Adrenal gland (tissue), 5 donors: ENCODE measurements around the gene LHX1.

Experiments
- POLR2A ChIP-seq, 2 donors: fragments of 450-650 bp; IDR thresholded peaks; one replicate each; pipeline ENCODE4 v1.6.1; 2017; ENCODE audit warnings: antibody characterized with exemption in 2 of 2, mild to moderate bottlenecking in 2 of 2, moderate library complexity in 1 of 2
- TF ChIP-seq, protein P1 (sequence below), 6 experiments: fragments of 450-650 bp in 4 of 6; fragments of 200-600 bp in 2 of 6; sonication (generic) in 1 of 6; IDR thresholded peaks; 1 replicate in 5 of 6; 2 replicates in 1 of 6; pipeline versions ENCODE4 v1.5.1 to v1.8.0; 2016 to 2021; ENCODE audit warnings: antibody characterized with exemption in 6 of 6, mild to moderate bottlenecking in 2 of 6, moderate library complexity in 1 of 6
- donor health status: DM: no; HTN: no; CAD: no.

DNA sequence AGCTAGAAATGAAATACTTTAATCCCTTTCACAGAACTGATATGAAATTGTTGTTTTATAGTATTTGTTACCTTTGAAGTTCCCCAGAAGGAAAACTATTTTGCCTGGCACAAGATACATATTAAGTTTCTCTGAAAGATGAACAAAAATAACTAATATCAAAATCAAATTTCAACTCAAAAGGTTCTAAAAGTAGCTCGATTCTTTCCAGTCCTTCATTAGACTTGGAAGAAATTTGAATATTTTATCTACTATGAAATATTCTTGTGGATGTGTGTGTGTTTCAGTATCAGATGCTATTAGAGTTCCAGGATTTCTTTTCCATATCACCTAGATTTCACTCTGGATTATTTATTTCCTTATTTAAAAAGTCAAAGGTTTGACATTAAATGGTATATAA, 7.9 kb downstream of the LHX1 start:
- TF ChIP-seq, protein P1, sequence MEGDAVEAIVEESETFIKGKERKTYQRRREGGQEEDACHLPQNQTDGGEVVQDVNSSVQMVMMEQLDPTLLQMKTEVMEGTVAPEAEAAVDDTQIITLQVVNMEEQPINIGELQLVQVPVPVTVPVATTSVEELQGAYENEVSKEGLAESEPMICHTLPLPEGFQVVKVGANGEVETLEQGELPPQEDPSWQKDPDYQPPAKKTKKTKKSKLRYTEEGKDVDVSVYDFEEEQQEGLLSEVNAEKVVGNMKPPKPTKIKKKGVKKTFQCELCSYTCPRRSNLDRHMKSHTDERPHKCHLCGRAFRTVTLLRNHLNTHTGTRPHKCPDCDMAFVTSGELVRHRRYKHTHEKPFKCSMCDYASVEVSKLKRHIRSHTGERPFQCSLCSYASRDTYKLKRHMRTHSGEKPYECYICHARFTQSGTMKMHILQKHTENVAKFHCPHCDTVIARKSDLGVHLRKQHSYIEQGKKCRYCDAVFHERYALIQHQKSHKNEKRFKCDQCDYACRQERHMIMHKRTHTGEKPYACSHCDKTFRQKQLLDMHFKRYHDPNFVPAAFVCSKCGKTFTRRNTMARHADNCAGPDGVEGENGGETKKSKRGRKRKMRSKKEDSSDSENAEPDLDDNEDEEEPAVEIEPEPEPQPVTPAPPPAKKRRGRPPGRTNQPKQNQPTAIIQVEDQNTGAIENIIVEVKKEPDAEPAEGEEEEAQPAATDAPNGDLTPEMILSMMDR (IDR thresholded peaks at IDR 0.05): no peak
- TF ChIP-seq POLR2A (IDR thresholded peaks at IDR 0.05): no peak
